ENCODE measurements around the gene ARMC12. TPM values are rescaled to one million over a fixed set of nuclear protein-coding genes. Genes with fewer than 3 reads are reported as not detected.
"Not testable (repeated sequence)": the region's sequence is repeated elsewhere in the genome, so short reads cannot be mapped to it uniquely, and the experiment has no call there.

ARMC12 gene
- total RNA-seq, 1 experiment from 2014 or later = 2.3 TPM

DNA sequence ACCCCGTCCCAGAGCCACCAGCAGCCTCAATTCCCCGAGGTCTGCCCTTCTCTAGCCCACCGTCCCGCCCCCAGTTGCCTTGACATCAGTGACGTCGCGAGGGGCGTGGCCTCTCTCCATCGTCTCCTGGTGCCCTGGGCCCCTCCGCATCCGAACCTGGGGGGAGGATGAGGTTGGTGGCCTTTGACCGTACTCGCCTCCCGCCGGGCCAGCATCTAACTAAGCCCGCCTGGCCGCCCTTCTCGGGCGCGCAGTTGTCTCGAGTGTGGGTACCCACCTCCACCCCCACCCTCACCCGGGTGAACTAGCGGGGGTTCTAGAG is 5.5 kb upstream of the ARMC12 start:
- Mint-ChIP-seq H3K27ac (ENCODE audit: low read depth, unreplicated experiment) (peak overlapping the region; percentile 81), H3K4me3 (ENCODE audit: unreplicated experiment) (peak overlapping the region; percentile 73), H3K27me3 (ENCODE audit: insufficient read depth, unreplicated experiment) (no peaks in the 10 kb centered on the region), H3K9me3 (ENCODE audit: unreplicated experiment) (no peaks in the 10 kb centered on the region), H3K4me1 (ENCODE audit: insufficient read depth, unreplicated experiment) (peaks cover 61% of the 10 kb centered on the region), H3K36me3 (ENCODE audit: insufficient read depth, unreplicated experiment) (no peaks in the 10 kb centered on the region)
- BruUV-seq (replicated peaks) = no TSS peak
- ChIA-PET POLR2A (interaction anchor here (0.7 to 17.8 kb wide), 12 partner anchors 10 to 262 kb away, joined by 3 to 1351 read pairs (median 8); partner anchors contain the start of gene FKBP5), CTCF (no interaction called here)
- TF ChIP-seq, protein P1, sequence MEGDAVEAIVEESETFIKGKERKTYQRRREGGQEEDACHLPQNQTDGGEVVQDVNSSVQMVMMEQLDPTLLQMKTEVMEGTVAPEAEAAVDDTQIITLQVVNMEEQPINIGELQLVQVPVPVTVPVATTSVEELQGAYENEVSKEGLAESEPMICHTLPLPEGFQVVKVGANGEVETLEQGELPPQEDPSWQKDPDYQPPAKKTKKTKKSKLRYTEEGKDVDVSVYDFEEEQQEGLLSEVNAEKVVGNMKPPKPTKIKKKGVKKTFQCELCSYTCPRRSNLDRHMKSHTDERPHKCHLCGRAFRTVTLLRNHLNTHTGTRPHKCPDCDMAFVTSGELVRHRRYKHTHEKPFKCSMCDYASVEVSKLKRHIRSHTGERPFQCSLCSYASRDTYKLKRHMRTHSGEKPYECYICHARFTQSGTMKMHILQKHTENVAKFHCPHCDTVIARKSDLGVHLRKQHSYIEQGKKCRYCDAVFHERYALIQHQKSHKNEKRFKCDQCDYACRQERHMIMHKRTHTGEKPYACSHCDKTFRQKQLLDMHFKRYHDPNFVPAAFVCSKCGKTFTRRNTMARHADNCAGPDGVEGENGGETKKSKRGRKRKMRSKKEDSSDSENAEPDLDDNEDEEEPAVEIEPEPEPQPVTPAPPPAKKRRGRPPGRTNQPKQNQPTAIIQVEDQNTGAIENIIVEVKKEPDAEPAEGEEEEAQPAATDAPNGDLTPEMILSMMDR (IDR thresholded peaks at IDR 0.05; ENCODE audit: unreplicated experiment) = no peak
- intact Hi-C loops (cut with micrococcal nuclease) = loop anchor here (10.0 kb wide), 1 partner anchor 223 kb away; no protein-coding TSS in a partner anchor
- DNase-seq (ENCODE audit: unreplicated experiment) = peak; percentile 94

DNA sequence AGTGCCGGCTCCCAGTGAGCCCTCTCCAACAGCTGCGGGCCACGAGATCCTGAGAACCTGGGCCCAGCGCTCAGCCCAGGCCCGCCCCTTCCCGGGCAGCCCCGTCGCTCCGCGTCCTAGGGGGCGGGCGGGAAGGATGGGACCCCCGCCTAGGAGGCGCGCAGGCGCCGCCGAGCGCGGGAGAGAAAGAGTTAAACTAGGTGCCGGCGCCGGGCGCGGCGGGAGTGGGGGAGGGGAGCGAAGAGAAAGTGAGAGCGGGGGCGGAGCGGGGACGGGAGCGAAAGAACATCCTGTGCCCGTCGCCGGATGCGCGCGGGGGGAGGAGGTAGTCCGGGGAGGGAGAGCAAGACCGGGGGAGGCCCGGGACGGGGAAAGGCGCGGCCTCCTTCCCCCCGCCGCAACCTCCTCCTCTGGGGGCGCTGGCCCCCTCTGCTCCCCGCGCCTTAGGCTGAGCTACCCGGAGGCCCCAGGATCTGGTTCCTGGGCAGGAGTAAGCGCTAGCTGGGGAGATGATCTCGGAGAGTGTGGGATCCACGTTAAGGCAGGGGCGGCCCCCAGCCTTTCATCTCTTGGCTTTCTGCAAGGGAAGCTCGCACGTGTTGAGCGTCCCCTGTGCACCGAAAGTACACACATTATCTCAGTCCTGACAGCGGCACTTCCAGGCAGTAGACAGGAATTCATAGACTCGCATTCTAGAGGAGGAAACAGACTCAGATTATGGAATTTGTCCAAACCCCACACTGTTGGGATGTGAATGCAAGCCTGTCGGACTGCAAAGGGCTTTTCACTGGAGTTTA is 4.9 kb upstream of the ARMC12 start:
- POLR2A ChIA-PET = interaction anchor here (0.6 to 17.8 kb wide), 26 partner anchors 10 to 687 kb away, joined by 3 to 1351 read pairs (median 5); partner anchors contain the start of gene FKBP5
- peak; percentile 97 for DNase-seq (ENCODE audit: unreplicated experiment)
- TF ChIP-seq, protein P1 (IDR thresholded peaks at IDR 0.05; ENCODE audit: unreplicated experiment) = no peak
- BruUV-seq (replicated peaks) = no TSS peak
- peak overlapping the region; percentile 73 for H3K4me3 Mint-ChIP-seq (ENCODE audit: unreplicated experiment)
- H3K27ac Mint-ChIP-seq (ENCODE audit: low read depth, unreplicated experiment) = peak overlapping the region; percentile 81
- no peaks in the 10 kb centered on the region for H3K9me3 Mint-ChIP-seq (ENCODE audit: unreplicated experiment)
- peaks cover 55% of the 10 kb centered on the region for H3K4me1 Mint-ChIP-seq (ENCODE audit: insufficient read depth, unreplicated experiment)
- CTCF ChIA-PET = interaction anchor here (0.6 to 1.0 kb wide), 4 partner anchors 41 to 162 kb away, joined by 3 read pairs; no protein-coding TSS in a partner anchor
- intact Hi-C loops (cut with micrococcal nuclease) = loop anchor here (1.0 to 10.0 kb wide), 2 partner anchors 45 to 223 kb away; no protein-coding TSS in a partner anchor
- H3K27me3 Mint-ChIP-seq (ENCODE audit: insufficient read depth, unreplicated experiment) = no peaks in the 10 kb centered on the region
- no peaks in the 10 kb centered on the region for H3K36me3 Mint-ChIP-seq (ENCODE audit: insufficient read depth, unreplicated experiment)

DNA sequence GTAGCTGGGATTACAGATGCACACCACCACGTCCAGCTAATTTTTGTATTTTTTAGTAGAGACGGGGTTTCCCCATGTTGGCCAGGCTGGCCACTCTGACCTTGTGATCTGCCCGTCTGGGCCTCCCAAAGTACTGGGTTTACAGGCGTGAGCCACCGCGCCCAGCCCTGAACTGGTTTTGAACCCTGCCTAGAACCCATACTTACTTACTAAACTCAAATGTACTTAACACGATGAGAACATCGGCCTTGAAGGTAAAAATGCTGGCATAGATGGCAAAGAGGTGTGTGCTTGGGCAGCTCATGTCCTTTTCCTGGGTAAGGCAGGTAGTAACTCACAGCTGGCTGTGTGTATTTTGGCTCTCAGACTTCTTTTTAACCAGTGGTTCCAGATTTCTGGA is 3.2 kb upstream of the ARMC12 start:
- POLR2A ChIA-PET = interaction anchor here (0.6 to 17.8 kb wide), 24 partner anchors 8 to 264 kb away, joined by 3 to 1351 read pairs (median 6); partner anchors contain the start of gene FKBP5
- no peaks in the 10 kb centered on the region for H3K27me3 Mint-ChIP-seq (ENCODE audit: insufficient read depth, unreplicated experiment)
- intact Hi-C loops (cut with micrococcal nuclease) = loop anchor here (10.0 kb wide), 1 partner anchor 221 kb away; no protein-coding TSS in a partner anchor

DNA sequence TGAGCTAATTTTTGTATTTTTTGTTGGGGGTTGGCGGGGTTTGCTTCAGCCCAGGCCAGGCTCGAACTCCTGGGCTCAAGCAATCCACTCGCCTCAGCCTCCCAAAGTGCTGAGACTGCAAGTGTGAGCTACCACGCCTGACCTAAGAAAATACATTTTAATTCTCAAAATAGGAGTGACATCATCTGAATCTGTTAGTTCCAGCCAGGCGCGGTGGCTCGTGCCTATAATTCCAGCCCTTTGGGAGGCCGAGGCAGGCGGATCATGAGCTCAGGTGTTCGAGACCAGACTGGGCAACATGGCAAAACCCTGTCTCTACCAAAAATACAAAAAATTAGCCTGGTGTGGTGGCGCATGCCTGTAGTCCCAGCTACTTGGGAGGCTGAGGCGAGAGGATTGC is 2.5 kb upstream of the ARMC12 start:
- BruUV-seq (replicated peaks); H3K36me3 Mint-ChIP-seq (ENCODE audit: insufficient read depth, unreplicated experiment); H3K9me3 Mint-ChIP-seq (ENCODE audit: unreplicated experiment); DNase-seq (ENCODE audit: unreplicated experiment); H3K4me3 Mint-ChIP-seq (ENCODE audit: unreplicated experiment); H3K27ac Mint-ChIP-seq (ENCODE audit: low read depth, unreplicated experiment); H3K27me3 Mint-ChIP-seq (ENCODE audit: insufficient read depth, unreplicated experiment): not testable (repeated sequence)
- CTCF ChIA-PET = interaction anchor here (1.1 to 5.7 kb wide), 13 partner anchors 17 to 264 kb away, joined by 3 to 90 read pairs (median 5); no protein-coding TSS in a partner anchor
- intact Hi-C loops (cut with micrococcal nuclease) = loop anchor here (10.0 kb wide), 1 partner anchor 220 kb away; no protein-coding TSS in a partner anchor
- POLR2A ChIA-PET = interaction anchor here (0.6 to 17.8 kb wide), 18 partner anchors 9 to 213 kb away, joined by 3 to 1351 read pairs (median 8); partner anchors contain the start of gene FKBP5
- peaks cover 46% of the 10 kb centered on the region for H3K4me1 Mint-ChIP-seq (ENCODE audit: insufficient read depth, unreplicated experiment)

More for the DNA sequence above, 3.2 kb upstream of the ARMC12 start:
- Mint-ChIP-seq H3K4me3 (ENCODE audit: unreplicated experiment) (no peak overlapping the region), H3K4me1 (ENCODE audit: insufficient read depth, unreplicated experiment) (peaks cover 52% of the 10 kb centered on the region), H3K9me3 (ENCODE audit: unreplicated experiment) (no peaks in the 10 kb centered on the region), H3K36me3 (ENCODE audit: insufficient read depth, unreplicated experiment) (no peaks in the 10 kb centered on the region), H3K27ac (ENCODE audit: low read depth, unreplicated experiment) (peak overlapping the region; percentile 81)
- TF ChIP-seq, protein P1 (IDR thresholded peaks at IDR 0.05; ENCODE audit: unreplicated experiment) = no peak
- no TSS peak for BruUV-seq (replicated peaks)
- DNase-seq (ENCODE audit: unreplicated experiment) = peak; percentile 60
- CTCF ChIA-PET = interaction anchor here (0.6 to 5.7 kb wide), 18 partner anchors 17 to 263 kb away, joined by 3 to 90 read pairs (median 4); no protein-coding TSS in a partner anchor

All from MCF 10A (cell line).